Smooth muscle cell (in vitro differentiated cells): ENCODE measurements around the gene PTBP1. TPM values are rescaled to one million over a fixed set of nuclear protein-coding genes. Genes with fewer than 3 reads are reported as not detected.

ENCODE experiments used
- DNase-seq: peaks from one replicate; lab custom pipeline; 2025; ENCODE audit not compliant: unreplicated experiment; lab: John Stamatoyannopoulos, UW
- H2AFZ ChIP-seq: fragments of 200-600 bp; sonication (generic); 2 replicates; pipeline ENCODE4 v1.6.0; 2016; ENCODE audit warnings: antibody characterized with exemption, low read depth, mild to moderate bottlenecking
- H3F3A ChIP-seq: fragments of 200-600 bp; sonication (generic); 2 replicates; pipeline ENCODE4 v1.6.0; 2017; ENCODE audit warnings: antibody characterized with exemption, low read depth
- H3K27ac ChIP-seq: fragments of 200-600 bp; sonication (generic); 2 replicates; pipeline ENCODE4 v1.5.1; 2016; ENCODE audit warnings: low read depth, mild to moderate bottlenecking
- H3K27me3 ChIP-seq: fragments of 200-600 bp; sonication (generic); 2 replicates; pipeline ENCODE4 v1.6.1; 2016; ENCODE audit warnings: low read depth, mild to moderate bottlenecking
- H3K36me3 ChIP-seq: fragments of 200-600 bp; sonication (generic); 2 replicates; pipeline ENCODE4 v1.5.1; 2016; ENCODE audit warnings: low read depth
- H3K4me1 ChIP-seq: fragments of 200-600 bp; sonication (generic); 2 replicates; pipeline ENCODE4 v1.5.1; 2016; ENCODE audit warnings: low read depth
- H3K4me2 ChIP-seq: fragments of 200-600 bp; sonication (generic); 2 replicates; pipeline ENCODE4 v1.6.0; 2016; ENCODE audit warnings: mild to moderate bottlenecking
- H3K4me3 ChIP-seq: fragments of 200-600 bp; sonication (generic); 2 replicates; pipeline ENCODE4 v1.5.1; 2016; ENCODE audit warnings: mild to moderate bottlenecking
- H3K79me2 ChIP-seq: fragments of 200-600 bp; sonication (generic); 2 replicates; pipeline ENCODE4 v1.6.0; 2016; ENCODE audit warnings: low read depth, mild to moderate bottlenecking
- H3K9ac ChIP-seq: fragments of 200-600 bp; sonication (generic); 2 replicates; pipeline ENCODE4 v1.6.0; 2016; ENCODE audit warnings: low read depth
- H3K9me3 ChIP-seq: fragments of 200-600 bp; sonication (generic); replicated peaks from 2 replicates; pipeline ENCODE4 v1.5.1; 2016; ENCODE audit warnings: low read depth
- H4K20me1 ChIP-seq: fragments of 200-600 bp; sonication (generic); 2 replicates; pipeline ENCODE4 v1.6.0; 2016; ENCODE audit warnings: low read depth
- WGBS: methylation state at CpG from one replicate; pipeline ENCODE4 v1.1.7; 2016; ENCODE audit warnings: low lambda C conversion rate; 5-methylcytosine and 5-hydroxymethylcytosine counted together
- polyA plus RNA-seq: library from polyadenylated mRNA; unstranded; fragments of >200 nt; fragmentation: Nextera tagmentation; extraction: Ambion mirVana; gene quantifications from 2 replicates; pipeline ENCODE4 v1.2.1, GENCODE V29; 2016
- total RNA-seq: library from RNA; depleted of rRNA; stranded (reverse); fragments of >200 nt; gene quantifications from 2 replicates; pipeline ENCODE4 v1.2.3, GENCODE V29; 2014
- TF ChIP-seq, protein P1 (sequence below): fragments of 200-600 bp; sonication (generic); IDR thresholded peaks from 2 replicates; pipeline ENCODE4 v1.5.1; 2017; ENCODE audit warnings: borderline replicate concordance, mild to moderate bottlenecking, antibody characterized with exemption; ENCODE audit not compliant: insufficient read depth, poor library complexity, severe bottlenecking

Gene PTBP1
- total and polyA plus RNA-seq, 2 experiments from 2014 or later, result 167 to 226 TPM

DNA sequence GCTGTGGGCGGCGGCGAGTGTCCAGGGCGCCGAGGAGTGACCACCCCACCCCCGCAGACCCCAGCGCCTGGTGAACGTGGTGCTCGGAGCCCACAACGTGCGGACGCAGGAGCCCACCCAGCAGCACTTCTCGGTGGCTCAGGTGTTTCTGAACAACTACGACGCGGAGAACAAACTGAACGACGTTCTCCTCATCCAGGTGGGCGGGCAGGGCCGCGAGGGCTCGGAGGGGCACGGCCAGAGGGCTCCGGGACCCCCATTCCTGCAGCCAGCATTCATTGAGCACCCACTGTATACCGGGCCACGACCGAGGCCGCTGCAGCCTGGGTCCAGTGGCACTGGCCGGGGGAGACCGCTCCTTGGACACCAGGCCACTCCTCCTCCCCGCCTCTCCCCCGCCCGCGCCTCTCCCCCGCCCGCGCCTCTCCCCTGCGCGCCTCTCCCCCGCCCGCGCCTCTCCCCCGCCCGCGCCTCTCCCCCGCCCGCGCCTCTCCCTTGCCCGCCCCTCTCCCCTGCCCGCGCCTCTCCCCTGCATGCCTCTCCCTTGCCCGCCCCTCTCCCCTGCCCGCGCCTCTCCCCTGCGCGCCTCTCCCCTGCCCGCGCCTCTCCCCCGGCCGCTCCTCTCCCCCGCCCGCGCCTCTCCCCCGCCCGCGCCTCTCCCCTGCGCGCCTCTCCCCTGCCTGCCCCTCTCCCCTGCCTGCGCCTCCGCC, 46.7 kb downstream of the PTBP1 start:
- DNase-seq, result no peak
- no peaks in the 10 kb centered on the region for H3F3A ChIP-seq
- 44% methylated on average over 17 of the region's 70 CpGs for WGBS
- no peaks in the 10 kb centered on the region for H3K79me2 ChIP-seq
- H3K9ac ChIP-seq, result no peak overlapping the region
- peaks cover 25% of the 10 kb centered on the region for H3K27me3 ChIP-seq
- H4K20me1 ChIP-seq, result no peaks in the 10 kb centered on the region
- H3K27ac ChIP-seq, result no peak overlapping the region
- H3K4me3 ChIP-seq, result no peak overlapping the region
- TF ChIP-seq, protein P1, sequence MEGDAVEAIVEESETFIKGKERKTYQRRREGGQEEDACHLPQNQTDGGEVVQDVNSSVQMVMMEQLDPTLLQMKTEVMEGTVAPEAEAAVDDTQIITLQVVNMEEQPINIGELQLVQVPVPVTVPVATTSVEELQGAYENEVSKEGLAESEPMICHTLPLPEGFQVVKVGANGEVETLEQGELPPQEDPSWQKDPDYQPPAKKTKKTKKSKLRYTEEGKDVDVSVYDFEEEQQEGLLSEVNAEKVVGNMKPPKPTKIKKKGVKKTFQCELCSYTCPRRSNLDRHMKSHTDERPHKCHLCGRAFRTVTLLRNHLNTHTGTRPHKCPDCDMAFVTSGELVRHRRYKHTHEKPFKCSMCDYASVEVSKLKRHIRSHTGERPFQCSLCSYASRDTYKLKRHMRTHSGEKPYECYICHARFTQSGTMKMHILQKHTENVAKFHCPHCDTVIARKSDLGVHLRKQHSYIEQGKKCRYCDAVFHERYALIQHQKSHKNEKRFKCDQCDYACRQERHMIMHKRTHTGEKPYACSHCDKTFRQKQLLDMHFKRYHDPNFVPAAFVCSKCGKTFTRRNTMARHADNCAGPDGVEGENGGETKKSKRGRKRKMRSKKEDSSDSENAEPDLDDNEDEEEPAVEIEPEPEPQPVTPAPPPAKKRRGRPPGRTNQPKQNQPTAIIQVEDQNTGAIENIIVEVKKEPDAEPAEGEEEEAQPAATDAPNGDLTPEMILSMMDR, result no peak
- H2AFZ ChIP-seq, result no peak overlapping the region
- no peaks in the 10 kb centered on the region for H3K36me3 ChIP-seq
- H3K4me2 ChIP-seq, result peak overlapping the region; percentile 54
- H3K9me3 ChIP-seq, result no peaks in the 10 kb centered on the region
- no peaks in the 10 kb centered on the region for H3K4me1 ChIP-seq

DNA sequence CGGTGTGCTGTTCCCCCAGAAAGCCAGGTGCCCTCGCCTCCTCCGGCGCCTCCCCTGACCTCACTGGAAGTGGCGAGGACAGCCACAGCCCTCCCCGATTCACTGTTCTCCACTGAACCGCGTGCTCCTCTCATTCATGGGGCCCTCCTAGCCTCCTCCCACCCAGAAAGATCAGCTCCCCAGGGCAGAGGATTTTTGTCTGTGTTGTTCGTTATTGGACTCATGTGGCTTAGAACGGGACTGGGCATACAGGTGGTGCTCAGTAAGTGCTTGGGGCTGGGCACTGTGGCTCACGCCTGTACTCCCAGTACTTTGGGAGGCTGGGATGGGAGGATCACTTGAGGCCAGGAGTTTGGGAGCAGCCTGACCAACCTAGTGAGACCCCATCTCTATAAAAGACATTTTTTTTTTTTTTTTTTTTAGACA, 47.3 kb downstream of the PTBP1 start:
- H3K27ac ChIP-seq, result no peak overlapping the region
- no peak overlapping the region for H3K4me2 ChIP-seq
- H2AFZ ChIP-seq, result no peak overlapping the region
- no peak overlapping the region for H3K9ac ChIP-seq
- TF ChIP-seq, protein P1, result no peak
- H3K4me3 ChIP-seq, result no peak overlapping the region
- no peak for DNase-seq
- peaks cover 25% of the 10 kb centered on the region for H3K27me3 ChIP-seq
- no peaks in the 10 kb centered on the region for H3K9me3 ChIP-seq
- H3K79me2 ChIP-seq, result no peaks in the 10 kb centered on the region
- no peaks in the 10 kb centered on the region for H3K4me1 ChIP-seq
- H3K36me3 ChIP-seq, result no peaks in the 10 kb centered on the region
- no peaks in the 10 kb centered on the region for H4K20me1 ChIP-seq
- no peaks in the 10 kb centered on the region for H3F3A ChIP-seq
- WGBS, result 79% methylated on average over 7 of the region's 11 CpGs

DNA sequence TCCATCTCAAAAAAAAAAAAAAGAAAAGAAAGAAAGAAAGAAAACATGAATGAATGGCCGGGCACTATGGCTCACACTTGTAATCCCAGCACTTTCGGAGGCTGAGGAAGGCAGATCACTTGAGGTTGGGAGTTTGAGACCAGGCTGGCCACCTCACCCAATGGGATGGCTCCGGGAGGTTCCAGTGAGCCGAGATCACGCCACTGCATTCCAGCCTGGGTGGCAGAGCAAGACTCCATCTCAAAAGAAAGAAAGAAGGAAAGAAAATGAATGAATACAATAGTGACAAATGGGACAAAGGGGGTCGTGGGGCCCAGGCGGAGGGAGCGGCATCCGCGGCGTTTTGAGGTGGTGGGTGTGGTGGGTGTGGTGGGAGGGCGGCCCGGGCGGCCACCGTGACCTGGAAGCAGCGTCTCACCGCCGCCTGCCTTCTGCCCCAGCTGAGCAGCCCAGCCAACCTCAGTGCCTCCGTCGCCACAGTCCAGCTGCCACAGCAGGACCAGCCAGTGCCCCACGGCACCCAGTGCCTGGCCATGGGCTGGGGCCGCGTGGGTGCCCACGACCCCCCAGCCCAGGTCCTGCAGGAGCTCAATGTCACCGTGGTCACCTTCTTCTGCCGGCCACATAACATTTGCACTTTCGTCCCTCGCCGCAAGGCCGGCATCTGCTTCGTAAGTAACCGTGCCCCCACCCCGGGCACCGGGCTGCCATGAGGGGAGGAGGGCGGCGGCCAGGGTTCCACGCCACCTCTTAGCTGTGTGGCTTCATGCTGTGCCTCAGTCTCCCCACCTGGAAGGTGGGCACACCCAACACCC, 48.7 kb downstream of the PTBP1 start:
- H3K9me3 ChIP-seq, result no peaks in the 10 kb centered on the region
- no peaks in the 10 kb centered on the region for H3K79me2 ChIP-seq
- H3K4me2 ChIP-seq, result no peak overlapping the region
- H3F3A ChIP-seq, result peaks cover 8% of the 10 kb centered on the region
- DNase-seq, result no peak
- no peaks in the 10 kb centered on the region for H4K20me1 ChIP-seq
- WGBS, result 82% methylated on average over 37 of the region's 37 CpGs
- no peak overlapping the region for H3K27ac ChIP-seq
- no peak overlapping the region for H2AFZ ChIP-seq
- no peak overlapping the region for H3K4me3 ChIP-seq
- H3K9ac ChIP-seq, result no peak overlapping the region
- no peaks in the 10 kb centered on the region for H3K4me1 ChIP-seq
- H3K36me3 ChIP-seq, result no peaks in the 10 kb centered on the region
- H3K27me3 ChIP-seq, result peaks cover 25% of the 10 kb centered on the region
- TF ChIP-seq, protein P1, result no peak
